Neural progenitor cell (in vitro differentiated cells): ENCODE data around the gene RUVBL2. TPM values are rescaled to one million over a fixed set of nuclear protein-coding genes. Genes with fewer than 3 reads are reported as not detected.
A peak's percentile ranks its signal among the peaks of the same experiment; 100 is the strongest.

Experiments
- DNase-seq: peaks from one replicate; pipeline ENCODE4 v3.0.0-alpha.2; 2016; ENCODE audit warnings: low spot score
- H2AFZ ChIP-seq: fragments of 200-600 bp; sonication (generic); replicated peaks from 2 replicates; pipeline ENCODE4 v1.6.1; 2016; ENCODE audit warnings: antibody characterized with exemption
- H3F3A ChIP-seq: fragments of 200-600 bp; sonication (generic); 2 replicates; pipeline ENCODE4 v1.6.1; 2016; ENCODE audit warnings: antibody characterized with exemption, low read depth
- H3K27ac ChIP-seq: fragments of 200-600 bp; sonication (generic); 2 replicates; pipeline ENCODE4 v1.5.1; 2016; ENCODE audit warnings: mild to moderate bottlenecking
- H3K27me3 ChIP-seq: fragments of 200-600 bp; sonication (generic); 2 replicates; pipeline ENCODE4 v1.6.1; 2016; ENCODE audit warnings: mild to moderate bottlenecking, moderate library complexity
- H3K36me3 ChIP-seq: fragments of 200-600 bp; sonication (generic); 2 replicates; pipeline ENCODE4 v1.5.1; 2016
- H3K4me1 ChIP-seq: fragments of 200-600 bp; sonication (generic); 2 replicates; pipeline ENCODE4 v1.6.1; 2016; ENCODE audit warnings: mixed run types
- H3K4me2 ChIP-seq: fragments of 200-600 bp; sonication (generic); 2 replicates; pipeline ENCODE4 v1.6.1; 2016
- H3K4me3 ChIP-seq: fragments of 200-600 bp; sonication (generic); 2 replicates; pipeline ENCODE4 v1.5.1; 2016
- H3K79me2 ChIP-seq: fragments of 200-600 bp; sonication (generic); 2 replicates; pipeline ENCODE4 v1.6.1; 2016; ENCODE audit warnings: low read depth
- H3K9ac ChIP-seq: fragments of 200-600 bp; sonication (generic); 2 replicates; pipeline ENCODE4 v1.6.1; 2016
- H3K9me3 ChIP-seq: fragments of 200-600 bp; sonication (generic); 2 replicates; pipeline ENCODE4 v1.5.1; 2016; ENCODE audit warnings: low read depth
- H4K20me1 ChIP-seq: fragments of 200-600 bp; sonication (generic); 2 replicates; pipeline ENCODE4 v1.6.1; 2016; ENCODE audit warnings: low read depth
- H3K27ac Mint-ChIP-seq: 3 replicates; pipeline ENCODE4 v1.8.0; 2021; ENCODE audit warnings: mixed read lengths
- H3K27me3 Mint-ChIP-seq: 2 replicates; pipeline ENCODE4 v1.8.0; 2022; ENCODE audit warnings: low read depth, mild to moderate bottlenecking, inconsistent platforms, moderate library complexity, mixed read lengths; ENCODE audit not compliant: insufficient read depth
- H3K36me3 Mint-ChIP-seq: 3 replicates; pipeline ENCODE4 v1.8.0; 2021; ENCODE audit warnings: mixed read lengths
- H3K4me1 Mint-ChIP-seq: 3 replicates; pipeline ENCODE4 v1.8.0; 2021; ENCODE audit warnings: mixed read lengths
- H3K4me3 Mint-ChIP-seq: 3 replicates; pipeline ENCODE4 v1.8.0; 2021; ENCODE audit warnings: mild to moderate bottlenecking, moderate library complexity, mixed read lengths
- H3K9me3 Mint-ChIP-seq: 3 replicates; pipeline ENCODE4 v1.8.0; 2020; ENCODE audit warnings: mixed read lengths
- CTCF ChIP-seq: fragments of 200-600 bp; sonication (generic); IDR thresholded peaks from 2 replicates; pipeline ENCODE4 v1.5.1; 2017; ENCODE audit warnings: antibody characterized with exemption, mild to moderate bottlenecking
- EZH2 ChIP-seq: fragments of 200-600 bp; sonication (generic); IDR thresholded peaks from 2 replicates; pipeline ENCODE4 v1.6.1; 2017; ENCODE audit warnings: antibody characterized with exemption, mild to moderate bottlenecking, moderate library complexity
- EZH2phosphoT487 ChIP-seq: fragments of 200-600 bp; sonication (generic); IDR thresholded peaks from 2 replicates; pipeline ENCODE4 v1.6.1; 2017; ENCODE audit warnings: antibody characterized with exemption
- total RNA-seq: library from RNA; depleted of rRNA; stranded (reverse); fragments of >200 nt; gene quantifications from 2 replicates; pipeline ENCODE4 v1.2.3, GENCODE V29; 2015; ENCODE audit warnings: low replicate concordance

RUVBL2 gene
- total RNA-seq, 1 donor from 2014 or later = 67.0 TPM

- H3K9me3 Mint-ChIP-seq = no peaks in the 10 kb centered on the region
- H3K4me3 Mint-ChIP-seq = peak overlapping the region; percentile 72
- Histone ChIP-seq H3K27me3 (no peaks in the 10 kb centered on the region), H3K9me3 (no peaks in the 10 kb centered on the region), H3F3A (no peaks in the 10 kb centered on the region), H3K36me3 (no peaks in the 10 kb centered on the region), H3K4me1 (no peaks in the 10 kb centered on the region), H3K4me3 (no peak overlapping the region), H4K20me1 (no peaks in the 10 kb centered on the region), H3K27ac (no peak overlapping the region), H3K4me2 (no peak overlapping the region), H3K9ac (no peak overlapping the region), H3K79me2 (no peaks in the 10 kb centered on the region), H2AFZ (no peak overlapping the region)
- TF ChIP-seq EZH2 = no peak
- TF ChIP-seq EZH2phosphoT487 = no peak
- TF ChIP-seq CTCF = no peak
- peak; percentile 63 for DNase-seq
- peaks cover 4% of the 10 kb centered on the region for H3K27me3 Mint-ChIP-seq
- H3K36me3 Mint-ChIP-seq = peaks cover 20% of the 10 kb centered on the region
- peaks cover under 1% of the 10 kb centered on the region for H3K4me1 Mint-ChIP-seq
- no peak overlapping the region for H3K27ac Mint-ChIP-seq
Observed at GRCh38 chr19:48982280-48982679, 11.4 kb upstream of the RUVBL2 start.

- H3K27ac ChIP-seq = no peak overlapping the region
- no peak overlapping the region for H3K27ac Mint-ChIP-seq
- H3K4me3 ChIP-seq = no peak overlapping the region
- no peak overlapping the region for H3K9ac ChIP-seq
- no peaks in the 10 kb centered on the region for H3K9me3 Mint-ChIP-seq
- H3K36me3 Mint-ChIP-seq = peaks cover 24% of the 10 kb centered on the region
- TF ChIP-seq EZH2 (no peak), EZH2phosphoT487 (no peak), CTCF (no peak)
- no peaks in the 10 kb centered on the region for H3K9me3 ChIP-seq
- H3F3A ChIP-seq = no peaks in the 10 kb centered on the region
- DNase-seq = no peak
- H3K36me3 ChIP-seq = no peaks in the 10 kb centered on the region
- no peak overlapping the region for H2AFZ ChIP-seq
- H4K20me1 ChIP-seq = peaks cover 5% of the 10 kb centered on the region
- H3K4me2 ChIP-seq = no peak overlapping the region
- no peak overlapping the region for H3K4me3 Mint-ChIP-seq
- peaks cover 2% of the 10 kb centered on the region for H3K27me3 Mint-ChIP-seq
- H3K79me2 ChIP-seq = peaks cover 7% of the 10 kb centered on the region
- H3K27me3 ChIP-seq = no peaks in the 10 kb centered on the region
- peaks cover 9% of the 10 kb centered on the region for H3K4me1 Mint-ChIP-seq
- no peaks in the 10 kb centered on the region for H3K4me1 ChIP-seq
Observed at GRCh38 chr19:48985711-48986110, 8.0 kb upstream of the RUVBL2 start.

GRCh38 chr19:48986211-48986610, 7.5 kb upstream of the RUVBL2 start:
- H3K27ac Mint-ChIP-seq = no peak overlapping the region
- Histone ChIP-seq H3F3A (no peaks in the 10 kb centered on the region), H3K27ac (no peak overlapping the region), H3K27me3 (no peaks in the 10 kb centered on the region), H2AFZ (no peak overlapping the region), H3K4me2 (no peak overlapping the region), H3K79me2 (peaks cover 12% of the 10 kb centered on the region), H3K9ac (no peak overlapping the region), H3K36me3 (no peaks in the 10 kb centered on the region), H3K4me1 (no peaks in the 10 kb centered on the region), H3K4me3 (no peak overlapping the region), H4K20me1 (peaks cover 9% of the 10 kb centered on the region), H3K9me3 (no peaks in the 10 kb centered on the region)
- H3K36me3 Mint-ChIP-seq = peaks cover 24% of the 10 kb centered on the region
- peaks cover 9% of the 10 kb centered on the region for H3K4me1 Mint-ChIP-seq
- no peaks in the 10 kb centered on the region for H3K9me3 Mint-ChIP-seq
- no peak for DNase-seq
- H3K4me3 Mint-ChIP-seq = no peak overlapping the region
- peaks cover 2% of the 10 kb centered on the region for H3K27me3 Mint-ChIP-seq
- TF ChIP-seq EZH2 = no peak
- no peak for TF ChIP-seq EZH2phosphoT487
- TF ChIP-seq CTCF = no peak
